Activated naive CD8-positive, alpha-beta T cell treated with anti-CD3 and anti-CD28 coated beads, Interleukin-2, amount 50 U/mL, for 24 hours (primary cell): Measurements from ENCODE around the gene LITAF.
"Not testable (repeated sequence)": the region's sequence is repeated elsewhere in the genome, so short reads cannot be mapped to it uniquely, and the experiment has no call there.

Experiments used
- ATAC-seq: fragments of 150-1000 bp; cut with Tn5 transposase; one replicate; pipeline ENCODE4 v1.10.0; 2021
- DNase-seq: peaks from one replicate; pipeline ENCODE4 v3.0.0; 2021
- H3K27ac Mint-ChIP-seq: one replicate; pipeline ENCODE4 v1.8.0; 2021; ENCODE audit warnings: mild to moderate bottlenecking, mixed read lengths
- H3K27me3 Mint-ChIP-seq: one replicate; pipeline ENCODE4 v1.8.0; 2021; ENCODE audit warnings: mixed read lengths
- H3K36me3 Mint-ChIP-seq: one replicate; pipeline ENCODE4 v1.8.0; 2021; ENCODE audit warnings: low read depth, mixed read lengths
- H3K4me1 Mint-ChIP-seq: one replicate; pipeline ENCODE4 v1.8.0; 2021; ENCODE audit warnings: mixed read lengths
- H3K4me3 Mint-ChIP-seq: one replicate; pipeline ENCODE4 v1.8.0; 2021; ENCODE audit warnings: mild to moderate bottlenecking, moderate library complexity, mixed read lengths
- H3K9me3 Mint-ChIP-seq: one replicate; pipeline ENCODE4 v1.8.0; 2021; ENCODE audit warnings: mixed read lengths

LITAF gene

DNA sequence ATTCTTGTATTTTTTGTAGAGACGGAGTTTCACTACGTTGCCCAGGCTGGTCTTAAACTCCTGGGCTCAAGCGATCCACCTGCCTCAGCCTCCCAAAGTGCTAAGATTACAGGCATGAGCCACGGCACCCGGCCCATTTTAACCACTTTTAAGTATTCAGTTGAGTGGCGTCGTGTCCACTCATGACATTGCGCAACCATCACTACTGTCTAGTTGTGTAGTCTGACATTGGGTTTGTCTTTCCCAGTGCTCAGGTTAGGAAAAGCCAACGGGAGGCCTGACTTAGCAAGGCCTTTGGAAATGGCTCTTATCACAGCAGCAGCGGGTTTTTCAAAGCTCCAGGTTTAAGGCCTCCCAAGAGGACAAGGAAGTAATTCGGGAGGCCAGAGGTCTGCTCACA is 58.7 kb downstream of the LITAF start:
- Mint-ChIP-seq H3K4me1 (peaks cover 3% of the 10 kb centered on the region), H3K27me3 (peaks cover 11% of the 10 kb centered on the region), H3K36me3 (no peaks in the 10 kb centered on the region), H3K9me3 (no peaks in the 10 kb centered on the region), H3K4me3 (no peak overlapping the region), H3K27ac (no peak overlapping the region)
- ATAC-seq (no peak), DNase-seq (no peak)

DNA sequence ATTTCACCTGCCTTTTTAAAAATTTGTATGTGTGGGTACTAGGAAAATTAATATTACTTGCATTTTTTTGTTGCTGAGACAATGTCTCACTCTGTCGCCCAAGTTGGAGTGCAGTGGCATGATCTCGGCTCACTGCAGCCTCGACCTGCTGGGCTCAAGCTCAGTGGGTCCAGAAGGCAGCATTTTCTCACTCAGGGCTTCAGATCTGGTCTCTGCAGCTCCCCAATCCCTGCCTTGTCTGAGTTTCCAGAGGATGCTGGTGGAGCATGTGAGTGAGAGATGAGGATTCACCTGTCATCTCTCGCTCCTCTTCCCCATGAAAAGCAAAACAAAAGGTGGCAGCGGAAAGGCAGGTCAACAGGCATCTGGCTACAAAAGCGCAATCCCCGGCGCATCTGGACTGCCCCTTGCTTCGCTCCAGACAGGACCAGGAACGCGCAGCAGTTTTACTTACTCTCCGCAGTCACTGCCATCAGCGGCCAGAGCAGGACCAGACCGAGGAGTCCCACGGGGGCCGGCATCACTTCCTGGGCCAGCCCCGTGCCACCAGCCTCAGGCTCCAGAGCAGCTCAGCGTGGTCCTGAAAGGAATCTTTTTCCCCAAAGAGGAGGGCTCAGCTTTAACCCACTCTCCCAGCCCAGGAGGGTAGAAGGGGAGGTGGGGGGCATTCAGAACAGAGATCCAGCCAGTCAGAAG is 59.9 kb downstream of the LITAF start:
- ATAC-seq: no peak
- Mint-ChIP-seq H3K27ac (no peak overlapping the region), H3K36me3 (no peaks in the 10 kb centered on the region), H3K27me3 (peaks cover 11% of the 10 kb centered on the region), H3K4me3 (no peak overlapping the region), H3K9me3 (no peaks in the 10 kb centered on the region), H3K4me1 (no peaks in the 10 kb centered on the region)
- DNase-seq: no peak

- DNase-seq: no peak
- Mint-ChIP-seq H3K27ac (no peak overlapping the region), H3K9me3 (no peaks in the 10 kb centered on the region), H3K27me3 (peaks cover 11% of the 10 kb centered on the region), H3K4me1 (no peaks in the 10 kb centered on the region), H3K4me3 (no peak overlapping the region), H3K36me3 (no peaks in the 10 kb centered on the region)
- ATAC-seq: no peak
These were observed 62.5 kb downstream of the LITAF start for GRCh38 chr16:11524098-11524760.

DNA sequence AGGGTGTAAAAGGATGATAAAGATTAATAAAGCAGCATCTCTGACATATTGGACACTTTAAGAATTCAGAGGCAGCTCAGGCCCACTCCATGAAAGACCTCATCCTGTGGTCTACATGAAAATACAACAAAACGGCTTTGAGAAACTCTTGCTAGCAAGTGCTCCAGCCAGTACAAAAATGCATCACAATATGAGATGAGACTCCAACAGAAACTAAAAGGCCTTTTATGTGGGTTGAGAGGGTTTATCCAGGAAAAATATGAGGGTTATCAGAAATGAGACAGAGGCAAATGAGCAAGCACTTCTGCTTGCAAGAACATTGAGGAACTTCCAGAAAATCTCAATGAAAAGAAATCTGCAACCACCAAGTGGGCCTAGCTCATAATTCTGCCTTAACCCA is 65.7 kb downstream of the LITAF start:
- H3K27me3 Mint-ChIP-seq: peaks cover 3% of the 10 kb centered on the region
- no peak overlapping the region for H3K27ac Mint-ChIP-seq
- ATAC-seq (no peak), DNase-seq (no peak)
- H3K9me3 Mint-ChIP-seq: no peaks in the 10 kb centered on the region
- no peaks in the 10 kb centered on the region for H3K36me3 Mint-ChIP-seq
- no peak overlapping the region for H3K4me3 Mint-ChIP-seq
- no peaks in the 10 kb centered on the region for H3K4me1 Mint-ChIP-seq

DNA sequence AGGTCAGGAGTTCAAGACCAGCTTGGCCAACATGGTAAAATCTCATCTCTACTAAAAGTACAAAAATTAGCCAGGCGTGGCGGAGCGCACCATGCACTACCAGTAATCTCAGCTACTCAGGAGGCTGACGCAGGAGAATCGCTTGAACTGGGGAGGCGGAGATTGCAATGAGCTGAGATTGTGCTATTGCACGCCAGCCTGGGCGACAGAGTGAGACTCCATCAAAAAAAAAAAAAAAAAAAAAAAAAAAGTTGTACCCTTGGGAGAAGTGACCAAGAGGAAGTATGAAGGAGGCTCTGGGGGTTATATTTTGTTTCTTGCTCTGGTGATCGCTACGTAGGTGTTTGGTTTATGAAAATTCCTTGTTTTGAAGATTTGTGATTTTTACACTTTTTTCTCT is 66.3 kb downstream of the LITAF start:
- Mint-ChIP-seq H3K9me3 (no peaks in the 10 kb centered on the region), H3K27ac (no peak overlapping the region), H3K4me3 (no peak overlapping the region), H3K4me1 (no peaks in the 10 kb centered on the region), H3K27me3 (peaks cover 2% of the 10 kb centered on the region), H3K36me3 (no peaks in the 10 kb centered on the region)
- ATAC-seq: no peak
- no peak for DNase-seq

DNA sequence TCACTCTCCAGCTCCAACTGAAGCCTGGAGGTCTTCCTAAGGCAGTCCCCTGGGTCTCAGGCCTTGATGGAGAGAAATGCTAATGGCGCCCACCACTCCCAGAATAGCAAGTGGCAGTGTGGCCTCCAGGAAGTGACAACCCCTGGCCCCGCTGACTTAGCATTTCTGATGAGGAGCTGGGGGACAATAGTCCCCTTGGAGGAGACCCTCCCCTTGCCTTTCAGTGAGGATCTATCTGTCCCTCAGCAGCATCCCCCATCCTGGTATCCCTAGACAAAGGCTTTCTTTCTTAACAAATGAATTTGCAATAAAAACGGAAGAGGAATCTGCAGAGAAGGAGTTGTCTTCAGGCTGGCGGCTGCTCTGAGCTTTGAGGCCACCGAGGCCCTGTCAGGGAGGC is 68.8 kb downstream of the LITAF start:
- Mint-ChIP-seq H3K9me3 (no peaks in the 10 kb centered on the region), H3K27ac (no peak overlapping the region), H3K36me3 (no peaks in the 10 kb centered on the region)

DNA sequence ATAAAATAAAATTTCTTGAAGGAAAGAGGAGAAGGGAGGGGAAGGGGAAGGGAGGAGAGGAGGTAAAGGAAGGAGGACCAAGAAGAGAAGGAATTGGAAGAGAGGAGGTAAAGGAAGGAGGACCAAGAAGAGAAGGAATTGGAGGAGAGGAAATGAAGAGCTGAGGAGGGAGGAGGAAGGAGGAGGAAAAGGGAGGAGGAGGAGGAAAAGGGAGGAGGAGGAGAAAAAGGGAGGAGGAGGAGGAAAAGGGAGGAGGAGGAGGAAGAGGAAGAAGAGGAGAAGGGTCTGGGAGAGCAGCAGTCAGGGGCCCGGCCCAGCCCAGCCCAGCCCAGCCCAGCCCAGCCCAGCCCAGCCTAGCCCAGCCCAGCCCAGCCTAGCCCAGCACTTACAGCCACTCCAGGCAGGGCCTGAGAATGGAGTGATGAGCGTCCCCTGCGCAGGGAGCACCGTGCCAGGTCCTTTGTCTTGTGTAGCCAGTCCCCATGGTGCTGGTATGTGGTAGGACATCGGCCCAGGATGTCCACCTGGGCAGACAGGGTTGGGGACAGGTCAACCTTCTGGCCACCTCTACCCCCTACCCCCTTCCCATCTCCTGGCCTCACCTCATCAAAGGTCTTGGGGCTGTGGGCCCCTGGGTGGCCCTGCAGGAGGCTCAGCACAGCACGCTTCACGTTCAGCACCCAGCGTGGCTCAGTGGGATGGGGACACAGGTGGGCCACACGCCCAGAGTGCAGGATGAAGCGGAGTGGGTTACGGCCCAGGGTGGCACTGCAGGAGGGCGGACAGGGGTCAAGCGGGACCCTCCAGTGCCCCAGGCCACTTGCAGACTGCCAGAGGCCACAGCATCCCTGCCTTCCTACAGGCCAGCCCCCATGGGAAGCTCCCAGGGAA is 70.9 kb downstream of the LITAF start:
- ATAC-seq: no peak
- H3K36me3 Mint-ChIP-seq: no peaks in the 10 kb centered on the region
- no peak overlapping the region for H3K27ac Mint-ChIP-seq
- no peaks in the 10 kb centered on the region for H3K9me3 Mint-ChIP-seq
- no peaks in the 10 kb centered on the region for H3K27me3 Mint-ChIP-seq
- no peak for DNase-seq
- no peaks in the 10 kb centered on the region for H3K4me1 Mint-ChIP-seq
- no peak overlapping the region for H3K4me3 Mint-ChIP-seq

More for the DNA sequence above, 68.8 kb downstream of the LITAF start:
- no peaks in the 10 kb centered on the region for H3K4me1 Mint-ChIP-seq
- H3K27me3 Mint-ChIP-seq: no peaks in the 10 kb centered on the region
- no peak overlapping the region for H3K4me3 Mint-ChIP-seq
- no peak for ATAC-seq
- no peak for DNase-seq

- no peak overlapping the region for H3K27ac Mint-ChIP-seq
- ATAC-seq (no peak), DNase-seq (no peak)
- no peaks in the 10 kb centered on the region for H3K36me3 Mint-ChIP-seq
- H3K4me1 Mint-ChIP-seq: no peaks in the 10 kb centered on the region
- no peaks in the 10 kb centered on the region for H3K27me3 Mint-ChIP-seq
- H3K4me3 Mint-ChIP-seq: no peak overlapping the region
- no peaks in the 10 kb centered on the region for H3K9me3 Mint-ChIP-seq
These were observed 72.4 kb downstream of the LITAF start for GRCh38 chr16:11514283-11514682.

DNA sequence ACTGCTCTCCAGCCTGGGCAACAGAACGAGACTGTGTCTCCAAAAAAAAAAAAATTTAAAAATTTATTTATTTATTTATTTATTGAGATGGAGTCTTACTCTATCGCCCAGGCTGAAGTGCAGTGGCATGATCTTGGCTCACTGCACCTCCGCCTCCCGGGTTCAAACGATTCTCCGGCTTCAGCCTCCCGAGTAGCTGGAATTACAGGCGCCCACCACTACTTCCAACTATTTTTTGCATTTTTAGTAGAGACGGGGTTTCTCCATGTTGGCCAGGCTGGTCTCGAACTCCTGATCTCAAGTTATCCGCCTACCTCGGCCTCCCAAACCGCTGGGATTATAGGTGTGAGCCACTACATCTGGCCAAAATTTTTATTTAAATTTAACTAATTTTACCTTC is 73.4 kb downstream of the LITAF start:
- H3K9me3 Mint-ChIP-seq, DNase-seq, H3K4me3 Mint-ChIP-seq, H3K36me3 Mint-ChIP-seq, H3K27me3 Mint-ChIP-seq, ATAC-seq, H3K4me1 Mint-ChIP-seq, H3K27ac Mint-ChIP-seq: not testable (repeated sequence)

- Mint-ChIP-seq H3K9me3 (no peaks in the 10 kb centered on the region), H3K27me3 (no peaks in the 10 kb centered on the region), H3K4me3 (no peak overlapping the region), H3K36me3 (no peaks in the 10 kb centered on the region), H3K4me1 (no peaks in the 10 kb centered on the region), H3K27ac (no peak overlapping the region)
- ATAC-seq (no peak), DNase-seq (no peak)
These were observed 74.9 kb downstream of the LITAF start for GRCh38 chr16:11511801-11512200.

DNA sequence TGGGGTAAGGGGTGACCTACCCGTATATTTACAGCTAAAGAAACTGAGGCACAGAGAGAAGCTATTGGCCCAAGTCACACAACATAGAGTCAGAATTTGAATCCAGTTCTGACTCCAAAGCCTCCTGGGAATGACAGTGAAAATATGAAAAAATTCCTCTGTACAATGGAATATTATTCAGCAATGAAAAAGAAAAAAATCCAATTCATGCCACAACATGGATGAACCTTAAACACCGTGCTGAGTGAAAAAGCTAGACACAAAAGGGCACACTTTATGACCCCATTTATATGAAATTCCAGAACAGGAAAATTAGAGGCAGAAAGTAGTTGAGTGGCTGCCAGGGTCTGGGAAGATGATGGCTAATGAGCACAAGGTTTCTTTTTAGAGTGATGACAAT is 75.4 kb downstream of the LITAF start:
- no peaks in the 10 kb centered on the region for H3K9me3 Mint-ChIP-seq
- no peaks in the 10 kb centered on the region for H3K36me3 Mint-ChIP-seq
- H3K27ac Mint-ChIP-seq: no peak overlapping the region
- H3K27me3 Mint-ChIP-seq: no peaks in the 10 kb centered on the region
- DNase-seq (no peak), ATAC-seq (no peak)
- peaks cover 3% of the 10 kb centered on the region for H3K4me1 Mint-ChIP-seq
- no peak overlapping the region for H3K4me3 Mint-ChIP-seq

DNA sequence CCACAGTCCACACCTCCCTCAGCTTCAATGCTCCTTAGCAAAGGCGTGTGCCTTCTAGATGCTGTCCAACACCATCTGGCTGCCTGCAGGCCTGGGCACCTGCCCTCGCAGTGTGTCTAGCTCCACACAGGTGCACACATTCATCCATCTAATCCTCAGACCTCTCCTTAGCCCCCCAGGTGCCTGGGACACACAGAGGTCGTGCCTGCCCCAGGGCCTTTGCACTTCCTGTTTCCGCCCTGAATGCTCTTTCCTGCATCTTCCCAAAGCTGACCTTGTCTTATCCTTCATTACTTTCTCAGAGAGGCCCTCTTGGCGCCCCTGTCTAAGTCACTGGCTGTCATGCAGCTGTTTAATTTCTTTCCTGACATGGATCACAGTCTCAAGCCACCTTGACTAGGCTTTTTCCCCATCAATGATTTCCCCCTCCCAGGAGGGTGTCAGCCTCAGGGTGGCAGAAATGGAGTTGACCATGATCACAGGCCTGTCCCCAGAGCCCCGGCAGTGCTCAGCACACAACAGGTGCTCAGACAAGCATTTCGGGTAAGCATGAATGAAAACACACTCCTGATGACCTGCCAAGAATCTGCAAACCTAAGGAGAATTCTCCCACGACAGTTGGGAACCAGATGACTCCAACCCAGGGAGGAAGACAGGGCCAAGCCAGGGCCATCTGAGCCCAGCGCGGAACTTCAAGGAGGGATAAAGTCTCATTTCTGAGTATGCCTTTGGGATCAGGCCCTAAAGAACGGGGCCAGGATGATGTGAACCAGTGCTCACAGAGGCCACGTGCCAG is 76.3 kb downstream of the LITAF start:
- no peak overlapping the region for H3K27ac Mint-ChIP-seq
- ATAC-seq: no peak
- no peaks in the 10 kb centered on the region for H3K27me3 Mint-ChIP-seq

DNA sequence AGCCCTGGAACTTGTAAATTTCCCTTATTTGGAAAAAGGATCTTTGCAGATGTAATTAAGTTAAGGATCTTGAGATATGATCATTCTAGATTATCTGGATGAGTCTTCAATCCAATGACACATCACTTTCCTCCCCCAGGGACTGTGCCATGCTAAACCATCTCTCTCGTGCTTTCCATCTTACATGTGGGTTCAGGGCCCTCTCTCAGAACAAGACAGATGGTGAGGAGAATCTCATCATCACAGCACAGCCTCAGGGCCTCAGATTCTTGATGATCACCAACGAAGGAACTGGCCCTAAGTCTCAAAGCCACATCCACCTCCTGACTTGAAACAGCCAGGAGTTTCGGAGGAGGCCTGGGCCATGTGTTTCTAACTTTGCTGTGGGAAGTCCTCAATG is 78.7 kb downstream of the LITAF start:
- H3K9me3 Mint-ChIP-seq: no peaks in the 10 kb centered on the region
- peaks cover 4% of the 10 kb centered on the region for H3K4me1 Mint-ChIP-seq
- ATAC-seq: no peak
- no peak overlapping the region for H3K27ac Mint-ChIP-seq
- H3K27me3 Mint-ChIP-seq: no peaks in the 10 kb centered on the region
- H3K36me3 Mint-ChIP-seq: no peaks in the 10 kb centered on the region
- DNase-seq: no peak
- no peak overlapping the region for H3K4me3 Mint-ChIP-seq

More for the DNA sequence above, 76.3 kb downstream of the LITAF start:
- H3K4me1 Mint-ChIP-seq: peaks cover 4% of the 10 kb centered on the region
- H3K9me3 Mint-ChIP-seq: no peaks in the 10 kb centered on the region
- no peaks in the 10 kb centered on the region for H3K36me3 Mint-ChIP-seq
- no peak overlapping the region for H3K4me3 Mint-ChIP-seq
- no peak for DNase-seq

GRCh38 chr16:11507350-11507749 is 79.4 kb downstream of the LITAF start:
- DNase-seq (no peak), ATAC-seq (no peak)
- no peak overlapping the region for H3K4me3 Mint-ChIP-seq
- H3K4me1 Mint-ChIP-seq: peaks cover 4% of the 10 kb centered on the region
- H3K27ac Mint-ChIP-seq: no peak overlapping the region
- H3K27me3 Mint-ChIP-seq: no peaks in the 10 kb centered on the region
- H3K9me3 Mint-ChIP-seq: no peaks in the 10 kb centered on the region
- no peaks in the 10 kb centered on the region for H3K36me3 Mint-ChIP-seq
